GM18858 (cell line): ENCODE results near the gene KDM2A.
"Not testable (repeated sequence)": the region's sequence is repeated elsewhere in the genome, so short reads cannot be mapped to it uniquely, and the experiment has no call there.

Experiments
- ATAC-seq: cut with Tn5 transposase; IDR thresholded peaks from one replicate; pipeline ENCODE4 v1.9.1; 2021; ENCODE audit not compliant: unreplicated experiment

The KDM2A gene

DNA sequence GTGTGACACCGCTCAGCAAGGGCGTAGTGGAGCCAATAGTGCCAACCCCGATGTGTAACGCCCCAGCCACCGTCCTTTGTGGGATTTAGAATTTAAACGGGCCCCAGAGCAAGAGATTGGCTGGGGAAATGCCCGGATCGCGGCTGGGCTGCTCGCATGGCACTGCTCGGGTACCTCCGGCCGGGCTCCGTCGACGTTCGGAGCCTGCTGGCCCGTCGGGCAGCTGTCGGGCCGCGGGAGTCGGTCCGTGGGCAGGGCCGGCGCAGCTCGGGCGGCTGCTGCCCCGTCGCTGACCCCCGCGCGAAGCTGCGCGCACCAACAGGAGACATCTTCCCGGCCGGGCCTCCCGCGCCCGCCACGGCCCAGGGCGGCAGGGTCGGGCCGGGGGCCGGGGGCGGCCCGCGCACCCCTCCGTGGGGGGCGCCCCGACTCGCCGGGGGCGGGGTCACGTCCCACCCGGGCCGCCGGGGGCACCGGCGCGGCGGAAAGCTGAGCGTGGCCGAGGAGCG lies 1.3 kb upstream of the KDM2A start:
- no peak for ATAC-seq

DNA sequence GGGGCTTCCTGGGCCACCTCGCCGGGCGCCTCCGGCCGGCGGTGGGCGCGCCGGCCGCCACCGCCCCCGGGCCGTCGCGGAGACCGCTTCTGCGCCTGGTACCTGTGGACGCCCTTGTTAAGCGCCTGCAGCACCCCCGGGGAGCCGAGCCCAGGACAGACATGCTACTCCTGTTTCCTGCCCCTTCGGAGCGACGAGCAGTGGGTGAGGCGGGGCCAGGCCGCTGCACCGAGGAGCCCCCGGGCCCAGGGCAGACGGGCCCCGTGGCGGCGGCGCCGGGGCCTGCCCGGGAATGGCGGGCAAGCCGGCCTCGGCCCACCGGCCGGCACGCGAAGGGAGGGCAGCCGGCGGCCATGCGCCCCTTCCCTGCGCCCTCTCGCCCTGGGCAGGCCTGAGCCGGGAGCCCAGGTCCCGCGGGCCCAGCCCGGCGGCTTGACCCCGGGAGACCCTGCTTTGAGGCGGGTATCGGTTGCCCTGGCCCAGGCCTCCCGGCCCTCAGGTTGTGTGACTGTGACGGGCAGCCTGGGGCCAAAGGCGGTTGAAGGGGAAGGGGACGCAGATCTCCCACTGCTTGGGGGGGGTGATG lies 789 bp upstream of the KDM2A start:
- no peak for ATAC-seq

DNA sequence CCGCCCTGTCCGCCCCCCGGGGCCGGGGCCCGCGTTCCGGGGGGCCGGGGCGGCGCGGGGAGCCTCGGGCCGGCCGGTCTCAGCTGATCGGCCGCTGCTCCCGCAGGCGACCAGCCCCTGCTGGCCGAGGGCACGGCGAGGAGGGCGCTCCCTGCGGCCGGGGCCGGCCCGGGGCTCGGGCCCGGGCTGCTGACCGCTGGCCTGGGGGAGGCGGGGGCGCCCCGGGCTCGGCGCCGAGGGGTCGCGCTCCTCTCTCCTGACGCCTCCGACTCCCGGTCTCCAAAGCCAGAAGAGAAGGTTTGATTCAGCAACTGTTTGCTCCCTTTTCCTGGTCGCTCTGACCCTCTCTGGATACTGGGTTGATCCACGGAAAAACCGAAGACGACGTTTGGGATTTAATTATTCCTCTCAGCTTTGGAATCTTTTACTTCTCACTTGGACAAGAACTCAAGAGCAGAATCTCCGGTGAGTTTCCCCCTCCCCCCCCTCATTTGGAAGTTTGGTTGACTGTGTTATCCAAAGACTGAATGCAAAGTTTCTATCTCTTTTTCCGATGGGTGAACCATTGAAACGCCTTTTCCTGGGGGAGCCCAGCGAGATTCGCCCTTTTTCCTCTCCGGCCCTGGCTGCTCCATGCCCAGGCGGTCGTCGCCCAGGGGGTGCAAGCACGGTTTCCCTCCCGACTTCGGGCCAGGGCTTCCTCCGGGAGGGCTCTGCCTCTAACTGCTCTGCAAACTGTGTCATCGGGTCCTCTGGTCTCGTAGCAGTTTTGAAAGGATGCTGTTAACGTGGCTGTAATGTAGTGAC lies 725 bp downstream of the KDM2A start:
- peak; percentile 3 for ATAC-seq

DNA sequence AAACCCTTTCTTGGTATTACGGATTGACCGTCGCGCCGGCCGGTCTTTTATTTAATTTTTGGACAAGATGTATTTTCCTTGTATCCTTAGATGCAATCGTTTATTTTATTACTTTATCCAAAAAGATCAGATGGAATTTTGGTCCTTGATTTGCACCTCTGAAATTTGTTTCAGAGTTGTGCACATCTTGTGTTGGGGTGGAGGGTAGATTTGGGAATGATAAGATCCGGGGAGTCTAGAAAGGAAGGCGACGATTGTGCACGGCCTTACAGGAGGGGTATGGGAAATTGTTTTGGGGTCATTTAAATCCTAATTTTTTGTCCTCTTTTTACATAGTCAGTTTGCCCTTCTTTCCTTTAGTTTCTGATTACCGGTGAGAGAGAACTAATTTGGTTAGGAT lies 1.4 kb downstream of the KDM2A start:
- no peak for ATAC-seq

DNA sequence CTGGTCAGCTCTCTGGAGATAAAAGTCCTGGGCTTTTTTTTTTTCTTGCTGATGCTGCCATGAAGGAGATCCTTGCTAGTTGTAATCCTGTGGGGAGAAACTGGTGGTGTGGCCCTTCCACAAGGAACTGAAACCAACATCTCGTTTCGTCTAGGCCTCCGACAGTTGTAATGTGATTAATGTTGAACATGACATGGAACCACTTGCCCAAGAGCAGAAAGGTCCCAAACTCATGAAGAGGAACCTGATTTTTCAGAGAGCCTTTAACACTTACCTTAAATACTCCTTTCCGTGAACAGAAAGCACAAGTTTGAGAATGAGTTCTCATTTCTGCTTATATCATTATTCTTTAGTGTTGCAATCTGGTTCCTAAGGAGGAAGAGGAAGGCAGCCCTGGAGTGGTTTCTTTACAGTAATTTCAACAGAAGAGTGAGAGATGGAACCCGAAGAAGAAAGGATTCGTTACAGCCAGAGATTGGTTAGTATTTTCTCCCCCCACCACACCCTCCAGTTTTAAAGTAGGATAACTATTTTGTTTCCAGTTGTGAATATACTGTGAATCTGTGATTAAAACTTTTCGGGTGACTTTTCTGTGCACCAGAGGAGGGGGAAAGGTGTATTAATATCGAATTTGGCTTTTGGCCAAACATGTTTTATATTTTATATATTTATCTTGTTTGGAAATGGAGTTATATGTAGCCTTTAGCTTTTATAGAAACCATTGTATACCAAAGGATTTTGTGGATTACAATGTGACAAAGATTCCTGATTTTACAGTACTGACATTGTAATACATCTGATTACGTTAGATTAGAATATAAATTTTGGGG lies 2.0 kb downstream of the KDM2A start:
- ATAC-seq, result no peak

DNA sequence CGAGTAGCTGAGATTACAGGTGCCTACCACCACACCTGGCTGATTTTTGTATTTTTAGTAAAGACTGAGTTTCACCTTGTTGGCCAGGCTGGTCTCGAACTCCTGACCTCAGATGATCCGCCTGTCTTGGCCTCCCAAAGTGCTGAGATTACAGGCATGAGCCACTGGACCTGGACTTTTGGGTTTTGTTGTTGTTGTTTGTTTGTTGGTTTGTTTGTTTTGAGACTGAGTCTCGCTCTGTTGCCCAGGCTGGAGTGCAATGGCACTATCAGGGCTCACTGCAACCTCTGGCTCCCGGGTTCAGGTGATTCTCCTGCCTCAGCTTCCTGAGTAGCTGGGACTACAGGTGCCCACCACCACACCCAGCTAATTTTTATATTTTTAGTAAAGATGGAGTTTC lies 4.7 kb downstream of the KDM2A start:
- ATAC-seq, result not testable (repeated sequence)

DNA sequence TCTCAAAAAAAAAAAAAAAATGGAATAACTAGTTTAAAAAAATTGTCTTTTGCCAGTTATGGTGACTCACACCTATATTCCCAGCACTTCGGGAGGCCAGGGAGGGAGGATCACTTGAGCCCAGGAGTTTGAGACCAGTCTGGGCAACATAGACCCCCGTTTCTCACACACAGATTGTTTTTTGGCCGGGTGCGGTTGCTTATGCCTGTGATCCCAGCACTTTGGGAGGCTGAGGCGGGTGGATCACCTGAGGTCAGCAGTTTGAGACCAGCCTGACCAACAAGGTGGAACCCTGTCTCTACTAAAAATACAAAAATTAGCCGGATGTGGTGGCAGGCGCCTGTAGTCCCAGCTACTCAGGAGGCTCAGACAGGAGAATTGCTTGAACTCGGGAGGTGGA lies 7.2 kb downstream of the KDM2A start:
- not testable (repeated sequence) for ATAC-seq

DNA sequence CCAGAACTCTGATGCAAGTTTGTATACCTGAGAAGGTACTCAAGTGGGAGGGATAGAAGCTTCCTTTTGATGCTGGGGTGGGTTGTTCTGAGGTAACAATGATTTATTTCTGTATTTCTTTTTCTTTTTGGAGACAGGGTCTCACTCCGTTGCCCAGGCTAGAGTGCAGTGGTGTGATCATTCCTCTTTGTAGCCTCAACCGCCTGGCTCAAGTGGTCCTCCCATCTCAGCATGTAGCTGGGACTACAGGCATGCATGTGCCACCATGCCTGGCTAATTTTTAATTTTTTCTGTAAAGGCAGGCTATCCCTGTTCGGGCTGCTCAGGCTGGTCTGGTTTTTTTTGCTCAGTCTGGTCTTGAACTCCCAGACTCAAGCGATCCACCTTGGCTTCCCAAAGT lies 7.9 kb downstream of the KDM2A start:
- no peak for ATAC-seq

DNA sequence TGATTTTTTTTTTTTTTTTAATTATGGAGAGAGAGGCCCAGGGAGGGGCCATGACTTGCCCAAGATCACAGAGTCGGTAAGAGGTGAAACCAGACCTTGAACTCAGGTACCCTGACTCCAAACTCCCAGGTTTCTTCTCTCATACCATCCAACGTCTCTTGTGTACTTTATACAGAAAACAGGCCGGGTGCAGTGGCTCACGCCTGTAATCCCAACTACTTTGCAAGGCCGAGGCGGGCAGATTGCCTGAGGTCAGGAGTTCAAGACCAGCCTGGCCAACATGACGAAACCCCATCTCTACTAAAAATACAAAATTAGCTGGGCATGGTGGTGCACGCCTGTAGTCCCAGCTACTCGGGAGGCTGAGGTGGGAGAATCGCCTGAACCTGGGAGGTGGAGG lies 11.8 kb downstream of the KDM2A start:
- not testable (repeated sequence) for ATAC-seq

DNA sequence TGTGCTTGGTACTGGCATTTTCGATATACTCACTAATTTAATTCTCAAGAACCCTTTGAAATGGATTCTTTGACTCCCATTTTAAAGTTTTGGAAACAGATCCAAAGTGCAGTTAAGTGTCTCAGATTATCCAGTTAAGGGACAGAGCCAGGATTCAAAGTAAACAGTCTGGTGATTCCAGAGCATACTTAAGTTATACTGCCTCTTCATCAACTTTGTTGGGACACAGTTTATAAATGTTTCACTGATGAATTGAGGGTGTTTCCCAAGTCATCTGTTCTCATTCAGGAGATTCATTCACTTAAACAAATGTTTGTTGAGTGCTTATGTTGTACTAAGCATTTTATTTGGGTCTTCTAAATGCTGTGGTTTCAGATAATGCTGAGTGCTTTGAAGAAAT lies 17.1 kb downstream of the KDM2A start:
- no peak for ATAC-seq

DNA sequence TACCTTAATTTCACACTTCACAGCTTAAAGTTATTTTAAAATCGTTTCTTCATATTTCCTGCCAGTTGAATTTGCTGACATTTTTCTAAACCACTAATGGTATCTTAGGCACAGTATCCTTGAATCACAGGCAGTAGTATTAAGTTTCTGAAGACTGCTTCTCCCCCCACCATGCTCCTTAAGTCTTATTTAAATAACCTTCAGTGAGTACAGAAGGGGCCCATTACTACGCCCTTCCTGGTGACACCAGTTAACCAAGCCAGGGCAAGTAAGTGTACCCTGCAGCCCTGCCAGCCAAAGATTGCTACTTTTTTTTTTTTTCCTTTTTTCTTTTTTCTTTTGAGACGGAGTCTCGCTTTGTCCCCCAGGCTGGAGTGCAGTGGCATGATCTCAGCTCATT lies 19.9 kb downstream of the KDM2A start:
- no peak for ATAC-seq

DNA sequence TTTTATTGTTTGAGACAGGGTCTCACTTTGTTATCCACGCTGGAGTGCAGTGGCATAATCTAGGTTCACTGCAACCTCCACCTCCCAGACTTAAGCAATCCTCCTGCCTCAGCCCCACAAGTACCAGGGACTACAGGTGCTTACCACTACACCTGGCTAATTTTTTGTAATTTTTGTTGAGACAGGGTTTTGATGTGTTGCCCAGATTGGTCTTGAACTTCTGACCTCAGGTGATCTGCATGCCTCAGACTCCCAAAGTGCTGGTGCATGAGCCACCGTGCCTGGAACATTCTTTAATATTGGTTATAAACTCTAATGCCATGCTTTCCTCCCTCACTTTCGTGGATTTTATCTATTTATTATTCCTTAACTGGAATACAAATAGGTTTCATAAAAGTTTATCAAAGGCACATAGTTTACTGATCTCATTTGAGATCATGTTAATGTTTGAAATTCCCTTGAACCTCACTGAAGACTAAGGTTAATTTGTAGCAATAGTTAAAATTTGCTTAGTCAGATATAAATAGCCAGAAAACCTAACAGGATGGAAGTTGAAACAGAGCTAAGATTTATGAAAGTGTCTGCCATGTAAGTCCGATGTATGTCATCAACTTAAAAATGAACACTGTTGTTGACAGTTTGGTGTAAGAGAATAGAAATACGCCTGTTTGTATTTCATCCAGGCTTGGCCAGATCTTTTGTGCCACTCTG lies 27.6 kb downstream of the KDM2A start:
- ATAC-seq, result no peak

DNA sequence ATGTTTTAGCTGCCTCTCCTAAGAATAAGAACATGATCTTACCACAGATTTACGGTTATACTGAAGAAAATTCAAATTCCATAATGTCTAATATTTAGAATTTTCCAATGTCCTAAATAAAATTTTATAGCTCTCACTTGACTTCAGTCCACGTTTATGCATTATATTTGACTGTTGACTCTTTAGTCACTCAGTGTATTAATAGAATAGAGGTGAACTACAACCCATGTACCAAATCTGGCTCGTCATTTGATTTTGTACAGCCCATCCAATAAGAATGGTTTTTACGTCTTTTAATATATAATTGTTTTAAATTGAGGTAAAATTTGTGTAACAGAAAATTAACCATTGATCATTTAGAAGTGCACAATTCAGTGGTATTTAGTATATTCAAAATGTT lies 34.9 kb downstream of the KDM2A start:
- ATAC-seq, result no peak

DNA sequence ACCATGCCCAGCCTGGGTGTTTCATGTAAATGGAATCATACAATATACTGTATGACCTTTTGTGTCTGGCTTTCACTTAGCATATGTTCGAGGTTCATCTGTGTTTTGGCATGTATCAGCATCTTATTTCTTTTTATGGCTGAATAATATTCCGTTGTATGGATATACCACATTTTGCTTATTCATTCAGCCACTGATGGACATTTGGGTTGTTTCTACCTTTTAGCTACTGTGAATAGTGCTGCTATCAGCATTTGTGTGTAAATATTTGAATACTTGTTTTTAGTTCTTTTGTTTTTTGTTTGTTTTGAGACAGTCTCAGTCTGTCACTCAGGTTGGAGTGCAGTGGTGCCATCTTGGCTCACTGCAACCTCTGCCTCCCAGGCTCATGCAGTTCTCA lies 35.7 kb downstream of the KDM2A start:
- ATAC-seq, result no peak

DNA sequence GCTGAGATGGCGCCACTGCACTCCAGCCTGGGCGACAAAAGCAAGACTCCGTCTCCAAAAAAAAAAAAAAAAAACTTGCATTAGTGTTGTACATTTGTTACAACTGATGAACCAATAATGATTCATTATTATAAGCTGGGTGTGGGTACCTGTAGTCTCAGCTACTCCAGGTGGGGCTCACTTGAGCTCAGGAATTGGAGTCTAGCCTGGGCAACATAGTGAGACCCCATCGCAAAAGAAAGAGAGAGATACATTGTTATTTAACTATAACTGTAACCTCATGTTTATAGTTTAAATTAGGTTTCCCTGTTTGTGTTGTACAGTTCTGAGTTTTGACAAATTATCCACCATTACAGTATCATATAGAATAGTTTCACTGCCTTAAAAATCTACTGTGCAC lies 38.6 kb downstream of the KDM2A start:
- ATAC-seq, result no peak

DNA sequence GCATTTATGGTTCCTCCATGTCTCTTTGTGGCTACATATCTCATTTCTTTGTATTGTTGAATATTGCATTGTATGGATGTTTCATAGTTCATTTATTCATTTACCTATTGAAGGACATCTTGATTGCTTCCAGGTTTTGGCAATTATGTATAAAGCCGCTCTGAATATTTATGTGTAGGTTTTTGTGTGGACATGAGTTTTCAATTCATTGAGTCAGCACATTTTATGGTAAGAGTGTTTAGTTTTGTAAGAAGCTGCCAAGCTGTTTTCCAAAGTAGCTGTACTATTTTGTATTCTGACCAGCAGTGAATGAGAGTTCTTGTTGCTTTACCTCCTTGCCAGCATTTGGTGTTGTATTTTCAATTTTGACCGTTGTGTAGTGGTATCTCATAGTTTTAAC lies 39.2 kb downstream of the KDM2A start:
- ATAC-seq, result no peak

DNA sequence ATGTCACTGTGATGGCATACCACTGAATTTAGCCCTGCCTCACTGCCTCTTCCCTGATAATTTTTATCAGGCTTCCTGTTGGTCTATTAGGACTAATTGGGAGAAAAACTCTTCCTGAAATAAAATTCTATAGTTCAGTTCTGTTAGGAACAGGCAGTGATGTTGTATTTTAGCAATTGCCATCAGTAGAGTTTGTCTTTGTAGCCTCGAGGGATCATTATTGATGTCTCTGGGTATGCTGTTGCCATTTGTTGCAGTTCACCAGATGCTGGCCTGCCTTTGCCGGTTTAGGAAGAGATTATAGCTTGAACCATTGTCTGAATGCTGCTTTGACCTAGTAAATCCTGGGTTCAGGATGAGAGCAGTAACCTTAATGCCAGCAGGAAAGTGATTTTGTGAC lies 41.0 kb downstream of the KDM2A start:
- no peak for ATAC-seq

DNA sequence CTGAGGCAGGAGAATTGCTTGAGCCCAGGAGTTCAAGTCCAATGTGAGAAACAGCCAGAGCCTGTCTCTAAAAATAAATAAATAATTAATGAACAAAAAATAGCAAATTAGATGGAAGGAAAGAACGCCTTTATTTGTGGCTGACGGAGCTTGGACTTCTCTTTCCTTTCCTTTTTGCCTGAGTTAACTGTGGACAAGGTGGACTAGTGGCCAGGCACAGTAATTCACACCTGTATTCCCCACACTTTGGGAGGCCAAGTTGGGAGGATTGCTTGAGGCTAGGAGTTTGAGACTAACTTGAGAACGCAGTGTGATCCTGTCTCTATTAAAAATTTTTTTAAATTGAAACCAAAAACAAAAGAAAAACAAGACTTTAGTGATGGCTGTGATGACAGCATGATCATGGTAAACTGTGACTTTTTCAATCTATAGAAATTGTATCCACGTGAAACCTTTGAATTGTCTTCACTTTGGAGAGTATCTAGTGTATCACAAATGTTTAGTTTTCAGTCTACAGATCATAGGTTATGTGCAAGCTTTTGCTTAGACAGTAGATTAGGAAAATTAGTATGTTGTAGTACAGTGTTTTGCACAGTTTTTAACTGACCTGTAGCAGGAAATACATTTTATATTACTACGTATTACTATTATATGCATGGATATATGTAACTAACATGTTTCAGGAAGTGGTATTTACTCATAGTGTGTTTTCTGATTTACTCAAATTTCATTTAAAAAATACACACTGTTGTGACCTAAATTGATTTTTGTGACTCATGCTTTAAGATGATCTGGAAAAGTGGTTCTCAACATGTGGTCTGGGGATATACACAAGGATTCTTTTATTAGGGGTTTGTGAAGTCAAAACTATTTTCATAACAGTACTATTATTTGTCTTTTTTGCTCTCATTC lies 42.1 kb downstream of the KDM2A start:
- no peak for ATAC-seq

DNA sequence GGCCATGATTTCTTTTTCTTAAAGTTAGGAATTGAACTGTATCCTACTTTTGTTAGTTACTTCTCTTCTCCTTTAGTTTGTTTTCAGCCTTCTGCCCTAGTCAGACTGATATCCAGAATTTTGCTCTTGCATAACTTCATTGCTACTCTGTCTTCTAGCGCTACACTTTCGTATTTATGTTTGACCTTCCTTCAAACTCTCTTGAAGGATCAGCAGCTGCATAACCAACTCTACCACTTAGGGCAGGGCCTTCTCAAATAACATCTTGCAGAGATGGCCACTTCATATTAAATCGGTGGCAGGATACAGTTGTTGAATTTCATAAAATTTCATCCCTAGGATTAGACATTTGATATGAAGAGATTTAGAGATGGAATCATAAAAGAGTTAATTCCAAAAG lies 43.9 kb downstream of the KDM2A start:
- ATAC-seq, result no peak

DNA sequence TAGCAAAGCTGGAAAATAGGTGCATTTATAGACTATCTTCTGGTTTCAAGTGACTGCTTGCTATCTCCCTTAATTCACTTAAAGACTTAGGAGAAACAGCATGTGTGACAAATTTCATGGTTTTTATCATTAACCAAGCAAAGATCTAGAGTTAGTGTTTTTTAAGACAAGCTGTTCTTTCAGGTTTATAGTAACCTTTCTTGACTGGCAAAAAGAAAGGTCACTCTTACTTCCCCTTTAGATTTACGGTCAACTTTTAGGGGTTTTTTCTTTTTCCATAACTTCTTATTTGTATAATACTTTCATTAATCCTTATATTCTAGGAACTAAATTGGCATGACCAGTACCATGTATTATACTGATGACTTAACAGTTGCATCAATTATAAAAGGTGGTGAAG lies 46.6 kb downstream of the KDM2A start:
- no peak for ATAC-seq
